Cardiac septum (tissue), 1 donor: Measurements from ENCODE around the gene IL2RA. TPM values are rescaled to one million over a fixed set of nuclear protein-coding genes. Genes with fewer than 3 reads are reported as not detected.
"Not testable (repeated sequence)": the region's sequence is repeated elsewhere in the genome, so short reads cannot be mapped to it uniquely, and the experiment has no call there.

Experiments
- DNase-seq: peaks from one replicate; pipeline ENCODE4 v3.0.0-alpha.2; 2020; ENCODE audit warnings: low spot score
- intact Hi-C: fragments of 100-400 bp; cut with DNase I; formaldehyde crosslinking; loops from one replicate; pipeline ENCODE4 v1.14.0; 2022
- total RNA-seq: library from RNA; stranded (reverse); fragmentation: NEBNext Ultra II Directional; extraction: Animal tissue kit (Norgen Biotek cat#: 25700); gene quantifications from one replicate; pipeline ENCODE4 v1.2.1, GENCODE V29; 2021
- donor health status: DM: no; HTN: no; CAD: no.

IL2RA gene
- total RNA-seq, 1 donor from 2014 or later: 0.73 TPM

- DNase-seq, intact Hi-C loops: not testable (repeated sequence)
These were observed 56.9 kb downstream of the IL2RA start for GRCh38 chr10:6005161-6005804.

- no peak for DNase-seq
- intact Hi-C loops: no loop called here
These were observed 59.2 kb downstream of the IL2RA start for GRCh38 chr10:6002809-6003510.

- no peak for DNase-seq
- intact Hi-C loops: no loop called here
These were observed 62.6 kb downstream of the IL2RA start for GRCh38 chr10:5999440-6000165.

- intact Hi-C loops: no loop called here
These were observed 65.5 kb downstream of the IL2RA start for GRCh38 chr10:5996696-5997095.

GRCh38 chr10:5992398-5992797, 69.8 kb downstream of the IL2RA start:
- no peak for DNase-seq
- intact Hi-C loops: no loop called here

More at GRCh38 chr10:5996696-5997095, 65.5 kb downstream of the IL2RA start:
- DNase-seq: no peak

- intact Hi-C loops: no loop called here
- DNase-seq: no peak
These were observed 70.5 kb downstream of the IL2RA start for GRCh38 chr10:5991708-5992107.

- intact Hi-C loops: no loop called here
These were observed 72.4 kb downstream of the IL2RA start for GRCh38 chr10:5989756-5990155.

GRCh38 chr10:5988336-5988920, 73.7 kb downstream of the IL2RA start:
- intact Hi-C loops: no loop called here
- no peak for DNase-seq

More at GRCh38 chr10:5989756-5990155, 72.4 kb downstream of the IL2RA start:
- DNase-seq: no peak

GRCh38 chr10:5987747-5988146, 74.4 kb downstream of the IL2RA start:
- DNase-seq: no peak

GRCh38 chr10:5985029-5985428, 77.1 kb downstream of the IL2RA start:
- DNase-seq: no peak
- intact Hi-C loops: no loop called here

More at GRCh38 chr10:5987747-5988146, 74.4 kb downstream of the IL2RA start:
- intact Hi-C loops: no loop called here

GRCh38 chr10:5983774-5984173, 78.4 kb downstream of the IL2RA start:
- DNase-seq: no peak
- intact Hi-C loops: no loop called here

GRCh38 chr10:5981529-5981928, 80.6 kb downstream of the IL2RA start:
- no peak for DNase-seq
- intact Hi-C loops: no loop called here

- DNase-seq: no peak
- intact Hi-C loops: no loop called here
These were observed 84.0 kb downstream of the IL2RA start for GRCh38 chr10:5978230-5978489.

- intact Hi-C loops: loop anchor here (2.0 kb wide), 1 partner anchor 31 kb away; no protein-coding TSS in a partner anchor
- peak; percentile 93 for DNase-seq
These were observed 84.5 kb downstream of the IL2RA start, which contains the start of gene IL15RA for GRCh38 chr10:5977471-5978229. Gene IL15RA (minus strand): TSS chr10:5977543. CDS start chr10:5977492, 51 bp downstream.

GRCh38 chr10:5976512-5977470, 85.4 kb downstream of the IL2RA start:
- intact Hi-C loops: loop anchor here (2.0 kb wide), 1 partner anchor 30 kb away; no protein-coding TSS in a partner anchor
- peak; percentile 80 for DNase-seq

GRCh38 chr10:5975641-5976473, 86.3 kb downstream of the IL2RA start:
- no peak for DNase-seq
- intact Hi-C loops: loop anchor here (2.0 kb wide), 1 partner anchor 29 kb away; no protein-coding TSS in a partner anchor

- no peak for DNase-seq
- intact Hi-C loops: loop anchor here (2.0 kb wide), 1 partner anchor 80 kb away; no protein-coding TSS in a partner anchor
These were observed 89.1 kb downstream of the IL2RA start for GRCh38 chr10:5973069-5973468.
